ENCODE results near the gene DNAH6.

GRCh38 chr2:84649487-84650142 is 133.3 kb downstream of the DNAH6 start:
- TF ChIP-seq, protein P1, sequence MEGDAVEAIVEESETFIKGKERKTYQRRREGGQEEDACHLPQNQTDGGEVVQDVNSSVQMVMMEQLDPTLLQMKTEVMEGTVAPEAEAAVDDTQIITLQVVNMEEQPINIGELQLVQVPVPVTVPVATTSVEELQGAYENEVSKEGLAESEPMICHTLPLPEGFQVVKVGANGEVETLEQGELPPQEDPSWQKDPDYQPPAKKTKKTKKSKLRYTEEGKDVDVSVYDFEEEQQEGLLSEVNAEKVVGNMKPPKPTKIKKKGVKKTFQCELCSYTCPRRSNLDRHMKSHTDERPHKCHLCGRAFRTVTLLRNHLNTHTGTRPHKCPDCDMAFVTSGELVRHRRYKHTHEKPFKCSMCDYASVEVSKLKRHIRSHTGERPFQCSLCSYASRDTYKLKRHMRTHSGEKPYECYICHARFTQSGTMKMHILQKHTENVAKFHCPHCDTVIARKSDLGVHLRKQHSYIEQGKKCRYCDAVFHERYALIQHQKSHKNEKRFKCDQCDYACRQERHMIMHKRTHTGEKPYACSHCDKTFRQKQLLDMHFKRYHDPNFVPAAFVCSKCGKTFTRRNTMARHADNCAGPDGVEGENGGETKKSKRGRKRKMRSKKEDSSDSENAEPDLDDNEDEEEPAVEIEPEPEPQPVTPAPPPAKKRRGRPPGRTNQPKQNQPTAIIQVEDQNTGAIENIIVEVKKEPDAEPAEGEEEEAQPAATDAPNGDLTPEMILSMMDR (optimal IDR thresholded peaks at IDR 0.05 in 1 of 3, IDR thresholded peaks at IDR 0.05 in 1 of 3, conservative IDR thresholded peaks at IDR 0.05 in 1 of 3; ENCODE audit: extremely low read depth in 1 of 3, insufficient read depth in 2 of 3, low read length in 3 of 3), result no peak
- TF ChIP-seq EZH2 (IDR thresholded peaks at IDR 0.05; ENCODE audit: low read length), result no peak
